Vagina (tissue), 2 donors: ENCODE results near the gene BTF3. TPM values are rescaled to one million over a fixed set of nuclear protein-coding genes. Genes with fewer than 3 reads are reported as not detected.

Source experiments
- DNase-seq, 2 donors: peaks; one replicate each; pipeline ENCODE4 v3.0.0-alpha.2; 2017; ENCODE audit errors: extremely low spot score in 2 of 2
- H3K27ac ChIP-seq: fragments of 200-600 bp; sonication (generic); one replicate; pipeline ENCODE4 v1.5.1; 2019
- H3K27me3 ChIP-seq: fragments of 200-600 bp; sonication (generic); one replicate; pipeline ENCODE4 v1.5.1; 2019
- H3K36me3 ChIP-seq, 2 donors: fragments of 200-600 bp; sonication (generic); one replicate each; pipeline ENCODE4 v1.5.1; 2017 to 2019
- H3K4me1 ChIP-seq: fragments of 200-600 bp; sonication (generic); one replicate; pipeline ENCODE4 v1.5.1; 2019
- H3K4me3 ChIP-seq, 2 donors: fragments of 200-600 bp; sonication (generic); 1 replicate in 1 of 2; 2 replicates in 1 of 2; pipeline ENCODE4 v1.5.1; 2016 to 2019
- H3K9me3 ChIP-seq: fragments of 200-600 bp; sonication (generic); one replicate; pipeline ENCODE4 v1.5.1; 2019
- CTCF ChIP-seq, 3 experiments: fragments of 450-650 bp in 2 of 3; fragments of 200-600 bp in 1 of 3; sonication (generic) in 1 of 3; IDR thresholded peaks; one replicate each; pipeline ENCODE4 v1.5.1; 2017 to 2019; ENCODE audit warnings: antibody characterized with exemption in 3 of 3, mild to moderate bottlenecking in 2 of 3, moderate library complexity in 2 of 3
- POLR2A ChIP-seq, 2 donors: fragments of 450-650 bp; IDR thresholded peaks; one replicate each; pipeline ENCODE4 v1.6.1; 2017; ENCODE audit warnings: antibody characterized with exemption in 2 of 2, mild to moderate bottlenecking in 2 of 2, moderate library complexity in 2 of 2
- POLR2AphosphoS5 ChIP-seq, 2 donors: sonication (generic); formaldehyde crosslinking; IDR thresholded peaks; one replicate each; pipeline ENCODE4 v1.9.0; 2017; ENCODE audit warnings: antibody characterized with exemption in 2 of 2, mild to moderate bottlenecking in 2 of 2, low read depth in 1 of 2; ENCODE audit not compliant: insufficient read depth in 1 of 2
- intact Hi-C: fragments of 100-400 bp; cut with DNase I; formaldehyde crosslinking; loops from one replicate; pipeline ENCODE4 v1.15.1; 2023
- total RNA-seq: library from RNA; depleted of rRNA; stranded (reverse); fragments of >200 nt; gene quantifications from one replicate; pipeline ENCODE4 v1.2.3, GENCODE V29; 2016

BTF3 gene
- total RNA-seq, 1 donor from 2014 or later = 537 TPM

DNA sequence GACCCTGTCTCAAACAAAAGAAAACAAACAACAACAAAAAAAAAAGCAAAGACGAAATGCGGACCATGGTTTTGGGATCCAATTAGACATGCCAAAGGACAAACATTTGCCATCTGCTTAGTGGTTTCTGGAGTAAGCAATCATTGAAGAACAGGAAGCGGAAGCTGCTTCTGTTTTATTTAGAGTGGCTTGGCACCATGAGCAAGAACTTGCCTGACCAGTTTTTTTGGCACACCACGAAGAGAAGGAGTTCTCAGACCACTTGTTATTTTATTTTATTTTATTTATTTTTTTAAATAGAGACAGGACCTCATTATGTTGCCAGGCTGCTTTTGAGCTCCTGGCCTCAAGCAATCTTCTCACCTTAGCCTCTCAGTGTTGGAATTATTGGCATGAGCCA, 17.0 kb downstream of the BTF3 start:
- Histone ChIP-seq H3K36me3 (no peaks in the 10 kb centered on the region), H3K4me3 (no peak overlapping the region), H3K27ac (no peak overlapping the region), H3K9me3 (no peaks in the 10 kb centered on the region), H3K4me1 (no peaks in the 10 kb centered on the region), H3K27me3 (no peaks in the 10 kb centered on the region)
- TF ChIP-seq POLR2A (IDR thresholded peaks at IDR 0.05) (no peak), CTCF (IDR thresholded peaks at IDR 0.05) (no peak), POLR2AphosphoS5 (IDR thresholded peaks at IDR 0.05; ENCODE audit: insufficient read depth in 1 of 2, low read depth in 1 of 2) (no peak)
- intact Hi-C loops = no loop called here
- no peak for DNase-seq

GRCh38 chr5:73519531-73520283, 21.5 kb downstream of the BTF3 start:
- no peak for DNase-seq
- Histone ChIP-seq H3K9me3 (no peaks in the 10 kb centered on the region), H3K36me3 (no peaks in the 10 kb centered on the region), H3K4me3 (no peak overlapping the region), H3K4me1 (no peaks in the 10 kb centered on the region), H3K27ac (no peak overlapping the region), H3K27me3 (no peaks in the 10 kb centered on the region)
- intact Hi-C loops = no loop called here
- TF ChIP-seq CTCF (IDR thresholded peaks at IDR 0.05) = peak; percentile 41 to 67 (median 57)
- no peak for TF ChIP-seq POLR2AphosphoS5 (IDR thresholded peaks at IDR 0.05; ENCODE audit: insufficient read depth in 1 of 2, low read depth in 1 of 2)

- no peak for DNase-seq
- Histone ChIP-seq H3K36me3 (no peaks in the 10 kb centered on the region), H3K9me3 (no peaks in the 10 kb centered on the region), H3K4me1 (no peaks in the 10 kb centered on the region), H3K4me3 (no peak overlapping the region), H3K27me3 (no peaks in the 10 kb centered on the region), H3K27ac (no peak overlapping the region)
- TF ChIP-seq POLR2A (IDR thresholded peaks at IDR 0.05) (no peak), POLR2AphosphoS5 (IDR thresholded peaks at IDR 0.05; ENCODE audit: insufficient read depth in 1 of 2, low read depth in 1 of 2) (peak in 1 of 2 donors; percentile 19)
- intact Hi-C loops = no loop called here
Observed at GRCh38 chr5:73522989-73523388, 24.7 kb downstream of the BTF3 start.

- Histone ChIP-seq H3K27me3 (no peaks in the 10 kb centered on the region), H3K27ac (no peak overlapping the region), H3K36me3 (no peaks in the 10 kb centered on the region), H3K4me1 (no peaks in the 10 kb centered on the region), H3K4me3 (no peak overlapping the region), H3K9me3 (no peaks in the 10 kb centered on the region)
- intact Hi-C loops = no loop called here
- TF ChIP-seq POLR2A (IDR thresholded peaks at IDR 0.05) = no peak
- no peak for TF ChIP-seq POLR2AphosphoS5 (IDR thresholded peaks at IDR 0.05; ENCODE audit: insufficient read depth in 1 of 2, low read depth in 1 of 2)
- no peak for TF ChIP-seq CTCF (IDR thresholded peaks at IDR 0.05)
- no peak for DNase-seq
Observed at GRCh38 chr5:73523861-73524260, 25.6 kb downstream of the BTF3 start.

- no peak for DNase-seq
- H3K27me3 ChIP-seq = no peaks in the 10 kb centered on the region
- TF ChIP-seq CTCF (IDR thresholded peaks at IDR 0.05) (no peak), POLR2AphosphoS5 (IDR thresholded peaks at IDR 0.05; ENCODE audit: insufficient read depth in 1 of 2, low read depth in 1 of 2) (no peak), POLR2A (IDR thresholded peaks at IDR 0.05) (no peak)
- no peaks in the 10 kb centered on the region for H3K36me3 ChIP-seq
- no peaks in the 10 kb centered on the region for H3K4me1 ChIP-seq
- H3K27ac ChIP-seq = no peak overlapping the region
- no peaks in the 10 kb centered on the region for H3K9me3 ChIP-seq
- intact Hi-C loops = no loop called here
- H3K4me3 ChIP-seq = no peak overlapping the region
Observed at GRCh38 chr5:73525606-73526203, 27.5 kb downstream of the BTF3 start.
